NOMO-1 treated with DMSO at 0.1 percent for 48 hours (cell line): Measurements from ENCODE around the gene MAB21L3.

ENCODE experiments used
- DNase-seq: peaks from one replicate; lab custom pipeline; 2025; ENCODE audit not compliant: unreplicated experiment; lab: John Stamatoyannopoulos, UW

The MAB21L3 gene

GRCh38 chr1:116110567-116111523 is at the start of gene MAB21L3:
MAB21L3 (plus strand) TSS chr1:116111399; CDS start chr1:116112616, 1,217 bp downstream.
- peak; percentile 75 for DNase-seq

- no peak for DNase-seq
Observed at GRCh38 chr1:116062201-116062600, 49.0 kb upstream of the MAB21L3 start.

- no peak for DNase-seq
Observed at GRCh38 chr1:116064616-116065015, 46.6 kb upstream of the MAB21L3 start.

DNA sequence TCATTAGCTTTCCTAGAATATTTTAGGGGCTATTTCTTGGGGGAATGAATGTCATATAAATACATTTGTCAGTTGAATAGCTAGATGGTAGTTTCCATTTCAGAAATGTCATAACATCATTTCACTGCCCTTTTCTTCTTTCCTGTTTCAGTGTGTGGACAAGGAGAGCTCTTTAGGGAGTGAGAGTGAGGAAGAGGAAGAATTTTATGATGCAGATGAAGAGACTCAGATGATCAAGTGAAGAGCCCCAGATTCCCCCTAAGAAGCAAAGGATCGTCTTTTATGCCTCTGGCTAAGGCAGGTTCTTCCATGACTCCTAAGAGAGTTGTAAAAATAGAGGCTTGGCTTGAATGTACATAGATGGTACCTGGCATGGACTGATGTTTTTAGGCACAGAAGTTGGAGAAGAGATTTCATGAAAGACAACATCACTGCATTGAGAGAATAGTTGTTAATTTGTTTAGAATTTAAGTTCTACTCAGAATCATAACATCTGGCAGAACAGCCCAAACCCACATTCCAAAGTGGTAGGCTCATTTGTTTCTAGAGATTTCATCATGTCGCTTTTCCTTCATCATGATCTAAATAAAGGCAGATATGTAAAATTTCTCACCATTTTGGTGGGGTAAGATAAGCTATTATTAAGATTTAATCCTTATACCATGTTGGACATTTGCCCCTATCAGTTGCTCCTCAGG is 44.2 kb upstream of the MAB21L3 start:
- no peak for DNase-seq

GRCh38 chr1:116067566-116067890 is 43.7 kb upstream of the MAB21L3 start:
- DNase-seq = no peak

DNA sequence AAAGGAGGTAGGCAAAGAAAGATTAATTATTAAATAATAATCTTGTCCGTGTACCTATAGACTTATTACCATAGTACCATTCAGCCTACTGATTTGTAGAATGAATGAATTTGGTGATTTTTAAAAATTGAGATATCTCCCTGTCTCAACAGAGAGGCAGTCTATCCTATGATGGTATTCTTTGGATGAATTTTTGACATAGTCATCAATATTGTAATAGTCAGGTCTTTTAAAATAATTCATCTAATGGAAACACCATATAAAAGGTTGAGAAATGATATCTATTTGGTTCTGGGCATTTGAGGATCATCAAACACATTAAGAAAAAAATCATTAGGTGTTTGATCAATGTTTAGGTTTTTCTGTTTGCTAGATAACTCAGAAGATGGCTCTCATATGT is 35.6 kb upstream of the MAB21L3 start:
- no peak for DNase-seq

DNA sequence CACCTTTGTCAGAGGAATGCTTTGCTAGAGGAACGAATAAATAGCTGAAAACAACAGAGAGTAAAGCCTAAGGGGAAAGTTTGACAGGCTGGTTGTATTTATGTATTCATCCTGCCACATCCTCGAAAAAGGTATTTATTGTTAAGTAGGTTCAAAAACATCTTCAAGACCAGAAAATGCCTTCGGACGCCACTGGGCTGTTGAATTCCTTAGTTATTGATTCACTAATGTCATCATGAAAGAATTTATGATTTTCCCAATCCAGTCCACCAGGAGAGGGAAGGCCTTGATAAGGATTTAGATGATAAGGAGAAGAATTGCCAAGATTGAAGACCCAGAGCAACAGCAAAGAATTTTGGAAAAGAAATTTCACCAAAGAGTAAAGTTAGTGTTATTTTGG is 35.2 kb upstream of the MAB21L3 start:
- no peak for DNase-seq

DNA sequence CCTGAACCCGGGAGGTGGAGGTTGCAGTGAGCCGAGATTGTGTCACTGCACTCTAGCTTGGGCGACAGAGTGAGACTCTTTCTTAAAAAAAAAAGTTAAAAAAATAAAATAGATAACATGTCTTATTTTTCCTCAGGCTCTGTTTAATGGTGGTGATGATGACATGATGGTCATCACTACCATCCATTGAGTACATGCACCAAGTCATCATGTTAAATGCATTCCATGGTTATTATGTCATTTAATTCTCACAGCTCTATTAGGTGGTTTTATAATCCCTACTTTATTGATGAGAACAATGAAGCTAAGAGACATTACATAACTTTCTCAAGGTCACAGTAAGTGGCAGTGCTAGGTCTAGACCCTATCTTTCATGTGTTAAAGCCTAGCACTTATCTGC is 34.4 kb upstream of the MAB21L3 start:
- no peak for DNase-seq

DNA sequence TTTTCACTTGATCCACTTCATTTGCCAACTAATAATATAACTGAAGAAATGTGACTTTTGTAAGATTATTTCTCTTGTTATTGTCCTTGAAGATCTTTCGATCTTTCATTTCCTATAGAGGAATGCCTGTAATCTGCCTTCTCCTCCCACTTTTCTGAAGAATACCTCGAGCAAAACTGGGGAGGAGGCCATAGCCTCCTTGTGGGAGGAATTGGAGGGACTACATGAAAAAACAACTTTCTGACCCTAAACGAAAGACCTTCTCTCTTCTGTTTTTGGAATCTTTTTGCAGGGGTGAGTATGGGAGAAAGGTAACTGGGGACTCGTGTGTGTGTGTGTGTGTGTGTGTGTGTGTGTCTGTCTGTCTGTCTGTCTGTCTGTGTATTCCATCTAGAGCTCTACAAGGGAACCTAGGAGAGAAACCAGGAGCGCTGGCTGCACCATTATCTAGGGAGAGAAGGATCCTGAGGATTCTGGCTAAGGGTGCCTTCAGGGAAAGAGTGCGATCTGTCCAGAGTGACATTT is 32.4 kb upstream of the MAB21L3 start:
- DNase-seq = no peak

DNA sequence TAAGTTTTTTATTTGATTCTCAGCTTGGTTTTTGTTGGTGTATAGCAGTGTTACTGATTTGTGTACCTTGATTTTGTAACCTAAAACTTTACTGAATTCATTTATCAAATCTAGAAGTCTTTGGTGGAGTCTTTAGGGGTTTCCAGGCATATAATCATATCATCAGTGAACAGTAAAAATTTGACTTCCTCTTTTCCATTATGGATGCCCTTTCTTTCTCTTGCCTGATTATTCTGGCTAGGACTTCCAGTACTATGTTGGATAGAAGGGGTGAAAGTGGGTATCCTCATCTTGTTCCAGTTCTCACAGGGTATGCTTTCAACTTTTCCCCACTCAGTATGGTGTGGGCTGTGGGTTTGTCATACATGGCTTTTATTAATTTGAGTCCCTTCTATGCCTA is 23.6 kb upstream of the MAB21L3 start:
- DNase-seq = no peak

DNA sequence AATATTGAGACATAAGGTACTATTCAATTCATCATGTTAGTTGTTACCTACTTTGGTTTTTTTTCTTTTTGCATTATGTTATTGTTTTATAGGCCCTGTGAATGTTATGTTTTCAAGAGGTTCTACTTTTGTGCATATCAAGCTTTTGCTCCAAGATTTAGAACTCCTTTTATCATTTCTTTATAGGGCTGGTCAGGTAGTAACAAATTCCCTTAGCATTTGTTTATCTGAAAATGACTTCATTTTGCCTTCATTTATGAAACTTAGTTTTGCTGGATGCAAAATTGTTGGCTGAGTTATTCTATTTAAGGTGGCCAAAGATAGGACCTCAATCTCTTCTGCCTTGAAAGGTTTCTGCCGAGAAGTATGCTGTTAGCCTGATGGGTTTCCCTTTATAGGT is 21.3 kb upstream of the MAB21L3 start:
- no peak for DNase-seq

GRCh38 chr1:116091083-116091482 is 20.1 kb upstream of the MAB21L3 start:
- no peak for DNase-seq

GRCh38 chr1:116092752-116093489 is 18.3 kb upstream of the MAB21L3 start:
- no peak for DNase-seq

GRCh38 chr1:116095027-116095426 is 16.2 kb upstream of the MAB21L3 start:
- DNase-seq = no peak

GRCh38 chr1:116096013-116096618 is 15.1 kb upstream of the MAB21L3 start:
- no peak for DNase-seq

DNA sequence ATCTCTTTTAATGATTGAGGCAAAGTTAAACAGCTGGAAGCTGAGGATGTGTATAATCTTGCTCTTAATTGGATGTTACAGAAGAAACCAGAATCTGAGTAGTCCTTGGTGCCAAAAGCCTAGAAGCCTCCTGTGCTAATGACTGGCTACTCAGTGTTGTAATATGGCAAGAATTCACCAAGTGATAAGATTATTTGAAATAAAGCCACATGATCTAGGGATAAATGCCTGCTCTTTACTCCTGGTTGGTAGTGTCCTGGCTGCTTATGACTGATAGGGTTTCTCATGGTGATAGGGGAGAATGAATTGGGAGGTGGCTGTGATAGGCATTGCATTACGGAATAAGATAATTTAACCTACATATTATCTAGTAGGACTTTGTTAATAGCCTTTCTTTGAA is 13.6 kb upstream of the MAB21L3 start:
- no peak for DNase-seq

DNA sequence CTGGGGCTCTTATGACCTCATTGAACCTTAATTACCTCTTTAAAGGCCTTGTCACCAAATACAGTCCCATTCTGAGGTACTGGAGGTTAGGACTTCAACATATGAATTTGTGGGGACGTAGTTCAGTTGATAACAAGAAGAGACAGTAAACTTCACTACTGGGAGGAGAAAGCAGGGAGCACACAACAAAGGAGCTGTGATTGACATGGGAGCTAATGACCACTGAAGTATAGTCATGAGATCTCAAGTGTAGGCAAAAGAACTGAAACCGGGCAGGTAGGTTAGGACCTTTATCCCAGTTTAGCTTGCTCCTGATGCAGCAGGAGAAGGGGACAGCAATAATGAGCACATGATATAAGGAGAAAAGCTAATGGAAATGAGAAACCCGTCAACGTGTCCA is 11.8 kb upstream of the MAB21L3 start:
- DNase-seq = no peak

DNA sequence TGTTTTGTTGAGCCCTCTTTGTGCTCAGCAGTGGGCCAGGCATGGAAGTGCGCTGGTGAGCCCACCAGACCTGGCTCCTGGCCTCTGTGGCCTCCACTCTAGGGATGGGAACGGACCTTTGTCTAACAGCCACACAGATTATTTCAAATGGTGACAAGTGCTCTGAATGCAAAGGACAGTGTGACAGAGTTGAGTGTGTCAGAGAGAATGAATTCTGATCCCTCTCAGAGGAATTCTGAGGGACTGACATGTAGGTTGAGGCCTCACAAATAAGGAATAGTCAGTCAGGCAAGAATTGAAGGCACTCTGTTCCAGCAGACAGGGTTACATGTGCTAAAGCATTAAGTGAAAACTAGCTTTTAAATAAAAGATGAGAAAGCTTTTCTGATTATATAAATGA is 11.3 kb upstream of the MAB21L3 start:
- no peak for DNase-seq

GRCh38 chr1:116104667-116105066 is 6.5 kb upstream of the MAB21L3 start:
- DNase-seq = no peak

DNA sequence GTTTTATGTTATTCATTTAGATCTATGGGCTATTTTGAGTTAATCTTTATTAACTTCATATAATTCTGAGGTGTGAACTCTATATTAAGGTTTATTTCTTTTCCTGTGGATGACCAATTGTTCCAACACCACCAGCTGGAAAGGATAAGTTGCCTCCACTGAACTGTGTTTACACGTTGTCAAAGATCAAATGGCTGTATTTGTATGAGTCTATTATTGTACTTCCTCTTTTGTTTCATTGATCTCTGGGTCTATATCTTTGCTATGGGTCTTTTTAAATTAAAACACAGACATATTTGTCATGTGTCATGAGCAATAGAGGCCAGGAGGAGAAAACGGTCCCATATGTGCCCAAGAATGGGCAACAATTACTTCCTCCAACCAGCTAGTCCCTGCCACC is 5.2 kb upstream of the MAB21L3 start:
- no peak for DNase-seq

DNA sequence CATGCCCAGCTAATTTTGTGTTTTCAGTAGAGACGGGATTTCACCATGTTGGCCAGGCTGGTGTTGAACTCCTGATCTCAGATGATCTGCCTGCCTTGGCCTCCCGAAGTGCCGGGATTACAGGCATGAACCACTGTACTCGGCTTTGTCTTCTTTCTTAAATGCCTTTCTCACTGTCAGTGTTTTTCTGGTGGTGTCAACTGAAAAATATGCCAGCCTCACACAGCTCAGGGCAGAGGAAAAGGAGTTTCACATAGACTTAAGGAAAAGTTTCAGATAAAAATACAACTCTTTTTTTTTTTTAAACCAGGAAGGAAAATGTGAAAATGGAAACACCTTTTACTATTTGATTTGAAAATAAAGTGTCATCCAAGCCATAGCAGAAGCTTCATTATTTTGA is 4.6 kb upstream of the MAB21L3 start:
- DNase-seq = no peak
